ENCODE measurements around the gene PHKA2.

The PHKA2 gene

DNA sequence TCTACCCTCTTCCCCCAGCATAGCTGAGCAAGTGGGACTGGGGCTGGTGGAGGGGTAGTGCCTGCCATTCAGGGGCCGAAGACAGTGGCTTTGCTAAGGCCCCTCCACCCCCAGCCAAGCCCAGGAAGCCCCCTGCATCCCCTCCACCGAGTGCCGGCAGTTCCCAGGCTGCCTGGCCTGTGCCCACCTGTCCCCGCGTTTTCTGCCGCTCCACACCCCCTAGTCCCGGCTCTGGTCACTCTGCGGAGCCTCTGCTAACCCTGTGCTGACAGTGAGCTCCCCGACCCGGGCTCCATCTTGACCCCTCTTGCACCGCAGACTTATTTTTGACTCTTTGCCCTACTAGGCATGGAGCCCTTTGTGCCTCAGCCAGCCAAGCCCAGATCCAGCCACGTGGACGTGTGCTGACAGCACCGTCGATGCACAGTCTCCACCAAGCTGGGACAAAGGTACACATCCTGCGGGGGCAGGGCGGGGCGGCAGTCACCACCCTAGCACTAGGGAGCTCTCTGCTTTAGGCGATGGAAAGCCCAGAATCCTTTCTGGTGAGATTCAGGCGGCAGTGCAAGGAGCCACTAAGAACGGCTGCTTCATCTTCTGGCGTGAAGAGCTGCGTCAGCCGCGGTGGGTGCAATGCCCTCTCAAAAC, 96.6 kb downstream of the PHKA2 start:
- no peak for DNase-seq

DNA sequence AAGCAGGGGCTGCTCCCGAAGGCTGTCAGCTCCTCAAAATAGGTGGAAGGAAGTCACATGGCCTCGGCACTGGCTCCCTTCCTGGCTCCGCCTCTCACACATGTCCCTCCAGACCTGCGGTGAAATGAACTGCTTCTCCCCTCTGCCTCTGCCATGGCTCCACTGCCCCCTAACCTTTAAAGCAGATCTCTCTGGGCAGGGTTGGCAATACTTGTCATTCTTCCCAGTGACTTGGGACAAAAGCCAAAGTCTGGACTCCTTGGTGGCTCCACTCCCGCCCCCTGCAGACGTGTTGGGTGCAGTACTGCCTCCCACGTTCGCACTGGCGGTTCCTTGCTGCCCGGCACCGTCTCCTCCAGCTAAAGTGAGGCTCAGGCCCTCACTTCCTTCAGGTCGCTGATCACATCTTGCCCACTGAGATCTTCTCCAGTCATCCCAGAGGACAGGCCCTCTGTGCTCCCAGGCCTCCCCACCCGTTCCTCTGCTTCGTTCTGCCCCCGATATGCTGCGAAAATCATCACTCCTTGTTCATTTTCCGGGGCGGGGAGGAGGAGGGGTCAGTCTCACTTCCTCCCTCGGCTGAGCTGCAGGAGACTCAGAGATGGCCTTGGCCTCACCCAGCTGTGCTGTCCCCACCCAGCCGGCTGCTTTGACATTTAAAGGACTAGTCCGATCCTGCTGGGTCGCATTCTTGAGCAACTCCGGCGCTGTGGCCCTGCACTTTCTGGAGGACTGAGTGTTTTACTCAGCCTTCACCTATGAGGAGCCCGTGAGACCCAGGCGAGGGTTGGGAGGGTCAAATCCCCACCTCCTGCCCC, 97.4 kb downstream of the PHKA2 start:
- DNase-seq = peak; percentile 24

DNA sequence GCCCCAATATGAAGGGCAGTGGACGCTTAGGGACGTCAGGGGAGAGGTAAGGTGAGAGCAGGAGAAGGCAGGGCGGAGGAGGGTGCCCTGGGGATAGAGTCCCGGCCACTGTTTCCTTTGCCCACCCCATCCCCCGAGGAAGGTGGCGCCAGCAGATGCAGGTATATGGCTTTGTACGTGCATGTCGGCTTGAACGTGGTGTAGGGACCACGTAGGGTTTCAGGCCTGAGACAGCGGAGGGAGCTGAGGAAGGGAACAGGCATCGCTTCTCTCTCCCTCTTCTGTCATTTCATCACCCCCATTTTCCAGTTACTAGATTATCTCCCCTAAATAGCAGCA, 97.9 kb downstream of the PHKA2 start:
- no peak for DNase-seq

DNA sequence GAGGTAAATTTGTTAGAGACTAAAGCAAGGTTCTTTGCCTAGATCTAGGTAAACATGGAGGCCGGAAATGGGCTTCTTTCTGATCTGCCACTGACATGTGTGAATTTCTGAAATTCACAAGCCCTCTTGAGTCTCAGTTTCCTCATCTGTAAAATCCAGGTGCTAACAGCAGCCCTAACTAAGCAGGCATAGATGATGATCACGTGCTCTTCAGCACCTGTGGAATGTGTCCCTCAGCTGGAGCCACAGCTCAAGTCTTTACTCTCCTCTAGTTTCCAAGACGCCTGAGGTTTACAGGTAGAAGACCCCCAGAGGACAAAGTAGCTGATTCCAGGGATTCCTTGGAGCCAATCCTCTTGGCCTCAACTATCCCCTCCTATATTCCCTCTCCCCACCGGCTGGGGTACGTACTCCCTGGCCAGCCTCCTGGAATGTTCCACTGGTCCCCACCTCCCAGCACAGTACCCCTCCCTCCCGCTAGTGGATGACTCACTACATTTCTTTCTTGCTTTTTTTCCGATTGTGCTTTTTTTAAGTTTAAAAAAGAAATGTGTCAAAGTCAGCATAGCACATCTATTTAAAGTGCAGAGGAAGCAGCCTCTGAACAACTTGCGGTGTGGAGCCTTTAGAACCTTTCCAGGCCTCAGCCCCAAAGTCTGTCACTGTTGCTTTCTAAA, 98.4 kb downstream of the PHKA2 start:
- DNase-seq = no peak

DNA sequence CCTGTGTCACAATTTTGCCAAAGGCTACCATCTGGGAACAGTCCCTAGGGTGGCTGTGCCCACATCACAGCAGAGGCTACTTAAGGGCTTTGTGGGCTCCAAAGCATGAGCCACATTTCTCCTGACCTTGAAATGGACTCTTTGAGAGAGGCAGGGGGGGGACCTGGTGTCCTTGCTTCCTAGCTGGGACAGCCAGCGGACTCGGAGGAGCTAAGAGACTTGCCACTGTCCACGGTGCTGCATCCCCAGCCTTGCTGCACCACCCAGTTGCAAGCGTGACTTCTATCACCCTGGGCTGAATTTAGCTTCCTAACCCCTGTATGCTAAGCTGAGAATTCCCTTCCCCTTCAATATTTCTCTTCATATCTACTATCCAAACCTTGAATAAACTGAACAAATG, 99.0 kb downstream of the PHKA2 start:
- DNase-seq = no peak

DNA sequence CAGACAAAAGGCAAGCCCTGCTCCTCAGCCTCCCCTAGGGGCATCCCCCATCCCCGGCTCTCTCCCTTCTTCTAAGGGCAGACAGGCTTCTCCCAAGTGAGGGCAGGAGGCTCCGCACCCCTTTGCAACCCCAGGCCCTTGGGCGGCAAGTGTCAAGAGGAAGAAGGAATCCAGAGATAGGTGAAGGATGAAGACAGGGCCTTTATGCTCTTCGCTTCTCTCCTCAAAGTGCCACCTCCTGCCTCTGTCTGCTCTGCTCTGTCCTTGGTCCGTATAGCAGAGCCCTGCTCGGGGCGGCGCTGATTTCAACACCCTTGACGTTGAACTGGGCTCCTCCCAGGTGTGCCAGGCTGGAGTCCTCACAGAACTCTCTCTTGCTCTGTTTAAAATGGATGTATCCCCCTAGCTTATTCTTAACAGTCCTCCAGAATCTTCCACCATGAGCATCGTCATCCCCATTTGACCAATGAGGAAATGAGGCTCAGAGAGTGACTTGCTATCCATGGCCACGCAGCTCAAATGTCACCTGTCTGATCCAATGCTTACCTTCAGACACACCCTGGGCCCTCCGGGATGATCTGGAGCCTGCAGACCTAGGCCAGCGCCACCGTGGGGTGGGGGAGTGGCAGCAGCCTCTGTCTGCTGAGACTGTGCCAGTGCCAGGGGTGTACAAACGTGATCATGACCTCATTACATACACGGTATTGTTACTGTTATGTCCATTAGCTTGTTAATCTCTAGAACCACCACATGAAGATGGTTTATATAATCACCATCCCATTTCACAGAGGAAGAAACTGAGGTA, 99.8 kb downstream of the PHKA2 start:
- DNase-seq = no peak

DNA sequence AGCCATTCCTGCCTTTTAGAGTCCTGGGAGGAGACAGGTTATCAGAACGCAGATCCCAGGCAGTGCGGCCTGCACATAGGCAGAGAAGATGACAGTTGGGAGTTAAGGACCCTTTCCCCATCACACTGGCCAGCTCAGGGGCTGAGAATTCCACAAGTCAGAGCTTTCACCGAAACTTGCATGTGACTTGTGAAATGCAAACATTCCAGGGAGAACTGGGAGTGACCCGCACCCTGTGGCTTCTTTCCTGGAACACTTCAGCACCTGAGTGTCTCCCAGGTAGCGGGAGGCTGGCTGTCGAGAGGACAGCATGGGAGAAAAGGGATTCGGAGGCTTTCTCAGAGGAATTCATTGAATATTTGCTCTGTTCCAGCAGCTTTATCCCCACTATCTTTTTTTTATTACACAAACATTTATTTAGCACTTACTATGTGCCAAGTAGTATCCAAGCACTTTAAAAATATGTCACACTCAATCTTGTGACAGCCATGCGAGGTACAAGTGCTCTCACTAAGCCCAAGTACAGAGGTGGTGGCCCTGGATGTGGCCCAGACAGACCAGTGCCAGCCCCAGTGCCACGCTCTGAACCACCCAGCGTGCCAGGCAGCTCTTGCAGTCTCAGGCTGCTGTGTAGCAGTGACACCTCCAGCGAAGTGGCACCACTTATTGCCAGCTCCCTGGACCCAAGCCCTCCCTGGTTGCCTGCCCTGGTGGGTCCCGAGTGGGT, 100.5 kb downstream of the PHKA2 start:
- DNase-seq = no peak

DNA sequence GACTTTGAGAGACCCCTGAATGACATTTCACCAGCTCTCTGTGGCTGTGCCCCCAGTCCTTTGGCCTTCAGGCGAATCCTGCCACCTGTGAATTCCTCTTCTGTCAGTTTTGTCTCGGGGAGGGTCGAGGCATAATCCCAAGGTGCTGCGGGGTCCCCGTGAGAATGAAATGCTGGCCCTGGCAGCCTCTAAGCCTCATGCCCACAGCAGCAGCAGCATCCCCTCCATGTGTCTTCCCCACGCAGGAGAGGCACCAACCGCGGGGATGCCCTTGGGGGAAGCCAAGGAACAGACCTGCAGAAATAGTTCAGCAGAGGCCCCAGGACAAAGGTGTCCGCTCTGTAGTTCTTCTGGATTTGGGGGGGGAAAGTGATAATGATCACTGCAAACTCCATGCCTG, 104.8 kb downstream of the PHKA2 start:
- DNase-seq = no peak

DNA sequence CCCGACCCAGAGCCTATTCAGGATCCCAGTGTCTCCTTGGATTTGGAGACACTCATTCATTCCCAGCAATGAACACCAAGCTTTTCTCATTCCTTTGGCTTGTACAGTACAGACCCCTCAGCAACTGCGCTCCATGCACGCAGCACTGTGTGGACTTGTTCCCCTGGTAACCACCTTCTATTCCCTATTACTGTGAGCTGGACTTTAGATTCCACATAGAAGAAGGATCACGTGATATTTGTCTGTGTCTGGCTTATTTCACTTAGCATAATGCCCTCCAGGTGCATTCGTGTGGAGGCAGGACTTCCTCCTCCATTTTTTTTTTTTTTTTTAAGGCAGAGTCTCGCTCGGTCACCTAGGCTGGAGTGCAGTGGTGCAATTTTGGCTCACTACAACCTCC, 106.4 kb downstream of the PHKA2 start:
- peak; percentile 43 for DNase-seq

DNA sequence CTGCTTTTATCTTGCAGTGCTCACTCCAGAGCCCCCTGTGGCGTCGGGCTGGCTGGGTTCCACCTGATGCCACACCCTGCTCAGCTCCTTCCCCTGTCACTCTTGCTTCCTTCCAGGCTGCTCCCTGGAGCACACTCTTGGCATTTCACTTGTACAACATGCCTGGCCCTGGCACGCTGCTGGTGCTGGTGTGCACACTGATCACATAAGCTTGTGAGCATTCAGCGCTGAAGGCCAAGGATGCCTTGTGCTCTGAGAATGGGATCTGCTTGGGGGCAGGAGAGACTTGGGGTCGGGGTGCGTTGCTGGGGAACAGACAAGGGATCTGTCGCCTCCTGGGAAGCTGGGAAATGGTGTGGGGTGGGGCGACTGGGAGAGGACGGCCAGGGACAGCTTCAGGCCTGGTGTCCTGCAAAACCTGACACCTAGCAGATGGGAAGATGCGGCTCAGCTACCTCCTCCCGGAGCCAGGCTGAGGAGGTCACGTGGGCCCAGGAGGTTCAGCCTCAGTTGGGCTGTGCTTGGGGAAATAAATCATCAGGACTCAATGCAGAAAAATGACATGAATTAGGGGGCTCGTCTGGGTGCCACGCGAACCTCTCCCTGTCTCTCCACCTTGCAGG, 108.5 kb downstream of the PHKA2 start:
- no peak for DNase-seq

DNA sequence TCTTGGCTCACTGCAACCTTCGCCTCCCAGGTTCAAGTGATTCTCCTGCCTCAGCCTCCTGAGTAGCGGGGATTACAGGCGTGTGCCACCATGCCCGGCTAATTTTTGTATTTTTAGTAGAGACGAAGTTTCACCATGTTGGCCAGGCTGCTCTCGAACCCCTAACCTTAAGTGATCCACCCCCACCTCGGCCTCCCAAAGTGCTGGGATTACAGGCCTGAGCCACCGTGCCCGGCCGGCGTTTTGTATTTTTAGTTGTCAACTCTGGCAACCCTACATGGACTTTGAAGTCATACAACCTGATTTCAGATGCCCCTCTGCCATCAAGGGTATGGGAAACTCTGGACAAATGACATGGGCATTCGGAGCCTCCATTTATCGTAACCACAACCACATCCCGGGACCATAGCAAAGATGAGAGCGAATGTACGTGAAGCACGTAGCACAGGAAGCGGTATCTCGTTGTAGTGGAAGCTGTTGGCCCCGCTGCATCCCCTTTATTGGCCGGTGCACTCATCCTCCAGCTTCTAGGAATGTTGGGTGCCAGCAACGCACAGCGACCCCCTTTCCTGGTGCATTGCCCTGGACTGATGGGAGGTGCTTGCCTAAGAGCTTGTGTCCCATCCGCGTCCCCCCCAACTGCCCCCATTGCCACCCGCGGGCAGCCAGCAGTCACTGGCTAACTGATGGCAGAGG, 109.2 kb downstream of the PHKA2 start:
- no peak for DNase-seq

DNA sequence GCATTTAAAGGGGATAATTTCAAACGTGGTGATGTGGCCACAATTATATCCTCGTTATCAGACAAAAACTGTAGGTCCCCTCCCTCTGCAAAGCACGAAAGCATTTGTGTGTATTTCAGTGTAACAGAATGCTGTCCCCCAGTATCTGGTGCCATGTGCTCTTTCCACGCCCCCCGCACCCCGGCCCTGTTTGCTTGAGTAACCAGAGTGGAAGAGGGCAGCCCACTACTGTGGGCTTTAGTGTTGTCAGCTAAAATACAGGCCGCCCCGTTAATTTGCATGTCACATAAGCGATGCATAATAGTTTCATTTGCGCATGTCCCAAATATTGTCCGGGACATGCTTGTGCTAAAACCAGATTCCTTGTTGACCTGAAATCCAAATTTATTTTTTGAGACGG, 110.1 kb downstream of the PHKA2 start:
- no peak for DNase-seq

DNA sequence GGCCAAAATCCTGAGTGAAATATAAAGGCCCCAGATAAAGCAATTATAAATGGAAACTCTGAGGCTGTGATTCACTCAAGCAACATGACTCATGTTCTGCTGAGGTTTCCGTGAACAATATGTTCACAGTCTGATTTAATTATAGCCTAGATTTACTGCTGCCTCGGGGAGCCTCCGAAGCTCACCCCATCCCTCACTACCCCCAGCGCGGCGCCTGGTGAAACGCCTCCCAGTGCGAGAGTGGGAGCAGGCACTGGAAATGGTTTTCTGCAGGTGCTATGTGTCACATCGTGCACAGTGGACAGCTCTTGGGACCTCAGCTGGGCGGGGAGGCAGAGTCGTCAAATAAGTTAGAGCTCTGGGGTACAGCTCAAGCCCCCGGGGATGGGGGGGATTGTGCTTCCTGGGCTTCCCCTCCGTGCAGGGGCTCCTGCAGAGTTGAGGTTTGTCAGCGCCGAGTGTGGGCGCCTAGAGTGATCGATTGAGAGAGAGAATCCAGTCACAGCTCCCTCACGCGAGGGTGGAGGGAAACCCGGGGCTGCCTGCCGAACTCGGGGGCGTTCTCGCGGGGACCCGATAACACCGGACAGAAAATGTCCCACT, 110.6 kb downstream of the PHKA2 start:
- no peak for DNase-seq

DNA sequence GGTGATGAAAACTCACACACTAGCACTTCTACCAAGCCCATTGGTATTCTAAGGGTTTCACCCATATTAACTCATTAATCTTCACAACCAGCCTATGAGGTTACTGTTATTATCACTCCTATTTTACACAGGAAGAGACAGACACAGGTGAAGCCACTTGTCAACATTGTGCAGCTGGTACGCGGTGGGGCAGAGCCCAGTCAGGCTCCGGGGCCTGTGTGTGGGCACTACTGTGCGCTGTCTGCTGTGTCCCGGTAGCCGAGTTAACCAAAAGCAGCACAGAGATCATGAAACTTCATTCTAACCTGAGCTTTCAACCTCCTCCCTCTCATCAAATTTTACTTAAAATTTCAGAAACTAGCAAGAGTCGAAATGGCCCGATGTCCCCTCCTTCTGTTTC, 111.3 kb downstream of the PHKA2 start:
- no peak for DNase-seq

DNA sequence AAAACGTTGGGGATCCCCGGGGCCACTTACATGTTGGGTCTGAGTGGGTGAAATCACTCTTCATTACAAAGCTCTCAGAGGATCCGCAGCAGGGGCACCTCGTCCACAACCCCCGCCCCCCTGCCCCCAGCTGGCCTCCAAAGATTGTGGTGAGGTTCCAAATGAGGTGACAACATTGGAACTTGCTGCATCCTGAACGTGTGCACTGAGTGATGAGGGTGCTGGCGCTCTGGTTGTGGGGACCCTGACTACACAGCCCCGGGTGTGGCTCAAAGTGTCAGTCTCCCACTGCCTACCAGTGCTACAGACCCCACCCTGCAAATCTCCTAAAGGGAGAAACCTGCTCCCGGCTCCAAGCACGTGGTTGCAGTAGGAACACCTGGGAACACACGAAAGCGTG, 111.9 kb downstream of the PHKA2 start:
- no peak for DNase-seq

DNA sequence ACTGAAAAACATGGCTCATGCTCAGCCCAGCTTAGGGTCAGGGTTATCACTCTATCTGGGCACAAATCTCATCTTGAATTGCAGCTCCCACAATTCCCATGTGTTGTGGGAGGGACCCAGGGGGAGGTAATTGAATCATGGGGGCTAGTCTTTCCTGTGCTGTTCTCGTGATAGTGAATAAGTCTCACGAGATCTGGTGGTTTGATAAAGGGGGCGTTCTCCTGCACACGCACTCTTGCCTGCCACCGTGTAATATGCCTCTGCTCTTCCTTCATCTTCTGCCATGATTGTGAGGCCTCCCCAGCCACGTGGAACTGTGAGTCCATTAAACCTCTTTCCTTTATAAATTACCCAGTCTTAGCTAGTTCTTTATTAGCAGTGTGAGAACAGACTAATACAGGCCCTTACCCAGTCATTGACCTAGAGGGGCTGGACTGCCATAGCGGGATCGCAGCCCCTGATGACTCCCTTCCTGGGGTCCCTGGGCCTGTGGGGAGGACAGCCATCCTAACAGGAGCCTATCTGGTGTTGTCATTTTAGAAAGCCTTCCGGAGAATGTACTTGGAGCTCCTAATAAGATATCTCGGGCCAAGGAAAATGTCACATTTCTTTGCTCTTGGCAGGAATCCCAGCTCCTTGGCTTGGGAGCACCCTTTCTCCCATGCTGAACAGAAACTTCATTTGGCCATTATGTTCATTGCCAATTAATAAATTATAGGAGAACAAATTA, 112.6 kb downstream of the PHKA2 start:
- DNase-seq = no peak

DNA sequence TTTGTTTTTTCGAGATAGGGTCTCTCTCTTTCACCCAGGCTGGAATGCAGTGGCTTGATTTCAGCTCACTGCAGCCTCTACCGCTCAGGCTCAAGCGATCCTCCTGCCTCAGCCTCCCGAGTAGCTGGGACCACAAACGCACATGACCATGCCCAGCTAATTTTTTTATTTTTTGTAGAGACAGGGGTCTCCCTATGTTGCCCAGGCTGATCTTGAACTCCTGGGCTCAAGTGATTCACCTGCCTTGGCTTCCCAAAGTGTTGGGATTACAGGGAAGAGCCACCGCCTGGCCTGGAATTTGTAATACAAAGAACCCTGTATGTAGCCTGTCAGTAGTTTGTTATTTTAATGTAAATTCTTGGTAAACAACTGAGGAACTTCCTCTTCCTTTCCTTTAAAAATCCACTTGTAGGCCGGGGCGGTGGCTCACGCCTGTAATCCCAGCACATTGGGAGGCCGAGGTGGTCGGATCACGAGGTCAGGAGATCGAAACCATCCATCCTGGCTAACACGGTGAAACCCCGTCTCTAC, 119.5 kb downstream of the PHKA2 start:
- no peak for DNase-seq

DNA sequence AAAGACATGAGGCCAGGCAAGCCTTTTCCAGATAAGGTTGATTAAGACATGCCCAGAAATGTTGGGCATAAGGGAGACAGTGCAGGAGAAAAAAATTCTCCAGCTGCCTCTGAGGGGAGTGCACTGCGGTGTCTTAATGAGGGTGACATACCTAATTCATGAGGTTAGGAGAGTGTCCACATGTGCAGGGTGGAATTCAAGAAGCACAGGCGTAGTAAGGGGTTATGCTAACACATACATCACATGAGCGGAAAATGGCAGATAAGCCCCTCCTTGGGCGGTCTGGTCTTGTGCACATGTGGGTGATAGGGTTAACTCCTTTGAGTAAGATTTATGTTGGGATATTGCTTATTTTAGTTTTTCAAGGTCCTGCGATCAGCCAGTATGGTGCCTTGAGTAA, 122.4 kb downstream of the PHKA2 start:
- no peak for DNase-seq

DNA sequence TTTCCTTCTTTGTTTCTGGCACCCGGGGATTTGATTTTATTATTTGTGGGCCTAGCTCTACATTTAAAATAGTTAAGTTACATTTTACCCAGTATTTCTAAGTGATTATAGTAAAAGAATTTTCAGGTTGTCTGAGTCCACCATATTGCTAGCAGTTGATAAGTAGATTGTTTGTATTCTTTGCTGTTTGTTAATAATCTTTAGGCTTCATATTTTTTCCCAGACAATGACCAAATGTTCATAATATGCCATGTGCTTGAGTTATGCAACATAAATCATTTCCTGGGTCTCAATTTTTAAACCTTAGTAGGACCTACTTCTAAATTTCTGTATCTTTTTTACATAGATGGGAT, 127.3 kb downstream of the PHKA2 start:
- DNase-seq = no peak

DNA sequence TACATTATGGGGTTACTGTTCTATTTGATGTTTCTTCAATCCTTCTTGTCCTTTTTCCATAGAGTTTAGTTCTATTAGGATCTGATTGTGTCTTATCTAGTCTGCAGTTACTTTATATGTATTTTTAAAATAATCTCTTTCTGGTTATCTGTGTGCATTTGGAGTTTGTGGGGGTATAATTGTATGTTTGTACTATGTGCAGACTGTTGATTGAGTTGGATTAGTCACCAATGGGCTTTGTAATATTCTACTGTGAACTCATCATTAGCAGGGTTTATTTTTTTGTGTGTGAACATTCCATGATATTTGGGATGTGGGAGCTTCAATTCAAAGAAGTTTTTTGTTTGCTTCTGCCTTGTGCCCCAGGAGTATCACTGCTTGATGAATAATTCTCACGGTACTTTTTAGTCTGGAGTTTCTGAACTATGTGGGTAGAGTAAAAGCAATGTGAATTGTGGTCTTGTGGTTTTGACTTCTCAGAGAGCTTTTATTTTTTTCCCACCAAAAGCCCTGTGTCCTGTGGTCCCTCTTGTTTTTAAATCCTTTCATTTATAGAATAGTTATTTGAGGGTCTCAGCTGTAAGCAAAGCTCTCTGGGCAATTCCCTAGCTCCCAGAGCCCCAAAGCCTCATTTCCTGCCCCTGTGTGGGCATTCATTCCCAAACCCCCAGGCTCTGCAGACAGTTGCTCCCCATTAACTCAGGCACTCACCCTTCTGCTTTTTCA, 127.8 kb downstream of the PHKA2 start:
- DNase-seq = no peak
